HG03571 (cell line): ENCODE data around the gene ZNF213.

Experiments
- ATAC-seq: cut with Tn5 transposase; IDR thresholded peaks from one replicate; pipeline ENCODE4 v1.9.1; 2021; ENCODE audit not compliant: unreplicated experiment

ZNF213 gene

GRCh38 chr16:3145660-3146059 is 10.8 kb downstream of the ZNF213 start:
- ATAC-seq = no peak

DNA sequence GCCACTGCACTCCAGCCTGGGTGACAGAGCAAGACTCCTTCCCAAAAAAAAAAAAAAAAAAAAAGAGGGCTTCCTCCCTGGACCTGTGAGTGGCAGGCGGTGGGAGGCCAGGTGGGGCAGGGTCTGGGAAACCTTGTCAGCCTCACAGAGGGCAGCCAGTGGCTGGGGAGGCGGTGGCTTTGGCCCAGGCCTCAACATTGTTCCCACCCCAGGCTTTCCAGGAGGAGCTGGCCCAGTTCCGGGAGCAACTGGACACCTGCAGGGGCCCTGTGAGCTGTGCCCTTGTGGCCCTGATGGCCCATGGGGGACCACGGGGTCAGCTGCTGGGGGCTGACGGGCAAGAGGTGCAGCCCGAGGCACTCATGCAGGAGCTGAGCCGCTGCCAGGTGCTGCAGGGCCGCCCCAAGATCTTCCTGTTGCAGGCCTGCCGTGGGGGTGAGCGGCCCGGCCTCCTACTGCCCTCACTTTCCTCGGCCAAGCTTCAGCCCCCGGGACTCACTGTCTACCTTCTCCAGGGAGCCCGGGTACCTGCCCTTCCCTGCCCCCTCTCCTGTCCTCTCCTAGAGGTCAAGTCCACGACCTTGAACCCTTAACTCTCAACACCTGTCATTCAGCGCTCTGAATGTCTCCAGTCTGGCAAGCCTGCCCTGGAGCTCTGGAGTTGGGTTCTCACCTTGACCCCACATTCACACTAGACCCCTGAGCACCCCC is 12.4 kb downstream of the ZNF213 start:
- ATAC-seq = no peak

DNA sequence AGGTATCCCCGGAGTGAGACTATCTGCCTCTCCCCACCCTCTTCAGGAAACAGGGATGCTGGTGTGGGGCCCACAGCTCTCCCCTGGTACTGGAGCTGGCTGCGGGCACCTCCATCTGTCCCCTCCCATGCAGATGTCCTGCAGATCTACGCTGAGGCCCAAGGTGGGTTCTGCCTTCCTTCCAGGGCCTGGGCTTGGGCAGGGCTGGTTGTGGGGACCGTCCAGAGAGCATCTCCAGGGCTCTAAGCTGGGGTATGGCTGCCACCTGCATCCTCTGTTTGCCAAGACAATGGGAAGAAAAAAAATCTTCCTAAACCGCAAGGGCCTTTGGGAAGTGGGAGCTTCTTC is 12.9 kb downstream of the ZNF213 start:
- no peak for ATAC-seq

- no peak for ATAC-seq
Observed at GRCh38 chr16:3148256-3149192, 13.7 kb downstream of the ZNF213 start.

- no peak for ATAC-seq
Observed at GRCh38 chr16:3149193-3149530, 14.3 kb downstream of the ZNF213 start.

GRCh38 chr16:3149630-3150345 is 15.0 kb downstream of the ZNF213 start:
- no peak for ATAC-seq

DNA sequence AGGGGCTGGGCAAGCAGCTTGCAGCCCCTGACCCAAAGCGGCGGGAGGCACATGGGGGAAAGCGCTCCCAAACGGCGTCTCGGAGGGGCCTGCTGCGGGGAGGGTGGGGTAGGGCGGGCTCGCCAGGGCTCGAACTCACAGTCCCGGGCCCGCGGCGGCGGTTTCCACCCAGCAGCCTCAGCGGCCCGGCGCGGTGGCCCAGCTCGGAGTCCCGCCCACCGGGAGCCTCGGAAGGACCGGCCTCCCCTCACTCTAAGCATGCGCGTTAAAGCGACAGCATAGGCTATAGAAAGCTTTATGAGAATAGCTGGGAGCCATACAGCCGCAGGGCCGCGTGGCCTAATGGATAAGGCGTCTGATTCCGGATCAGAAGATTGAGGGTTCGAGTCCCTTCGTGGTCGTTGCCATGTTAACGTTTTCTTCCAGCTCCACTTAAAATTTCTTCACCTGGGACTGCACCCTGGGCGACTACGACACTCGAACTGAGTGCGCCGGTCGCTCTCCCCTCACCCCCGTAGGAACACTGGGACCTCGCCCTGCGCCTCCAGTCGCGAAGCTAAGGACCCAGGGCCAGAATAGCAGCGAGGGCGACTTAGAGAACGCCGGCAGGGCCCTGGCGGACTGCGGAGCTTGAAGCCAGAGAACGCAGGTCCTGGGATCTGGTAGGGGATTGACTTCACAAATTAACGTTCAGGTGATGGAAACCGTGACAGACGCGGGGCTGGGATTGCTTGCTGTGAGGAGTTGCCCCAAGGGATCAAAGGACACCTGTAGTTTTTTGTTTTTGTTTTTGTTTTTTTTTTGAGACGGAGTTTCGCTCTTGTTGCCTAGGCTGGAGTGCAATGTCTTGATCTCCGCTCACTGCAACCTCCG is 15.8 kb downstream of the ZNF213 start:
- peak; percentile 67 for ATAC-seq

DNA sequence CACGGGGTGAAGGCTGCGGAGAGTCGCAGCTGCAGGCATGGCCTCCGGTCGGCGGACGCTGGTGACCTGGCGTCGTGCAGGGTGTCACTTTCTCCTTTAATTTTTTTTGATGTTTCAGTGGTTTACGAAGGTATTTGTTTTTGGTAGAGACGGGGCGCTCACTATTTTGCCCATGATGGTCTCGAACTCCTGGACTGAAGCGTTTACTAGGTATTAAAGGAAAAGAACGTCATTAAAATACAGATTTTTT is 17.1 kb downstream of the ZNF213 start:
- ATAC-seq = no peak

DNA sequence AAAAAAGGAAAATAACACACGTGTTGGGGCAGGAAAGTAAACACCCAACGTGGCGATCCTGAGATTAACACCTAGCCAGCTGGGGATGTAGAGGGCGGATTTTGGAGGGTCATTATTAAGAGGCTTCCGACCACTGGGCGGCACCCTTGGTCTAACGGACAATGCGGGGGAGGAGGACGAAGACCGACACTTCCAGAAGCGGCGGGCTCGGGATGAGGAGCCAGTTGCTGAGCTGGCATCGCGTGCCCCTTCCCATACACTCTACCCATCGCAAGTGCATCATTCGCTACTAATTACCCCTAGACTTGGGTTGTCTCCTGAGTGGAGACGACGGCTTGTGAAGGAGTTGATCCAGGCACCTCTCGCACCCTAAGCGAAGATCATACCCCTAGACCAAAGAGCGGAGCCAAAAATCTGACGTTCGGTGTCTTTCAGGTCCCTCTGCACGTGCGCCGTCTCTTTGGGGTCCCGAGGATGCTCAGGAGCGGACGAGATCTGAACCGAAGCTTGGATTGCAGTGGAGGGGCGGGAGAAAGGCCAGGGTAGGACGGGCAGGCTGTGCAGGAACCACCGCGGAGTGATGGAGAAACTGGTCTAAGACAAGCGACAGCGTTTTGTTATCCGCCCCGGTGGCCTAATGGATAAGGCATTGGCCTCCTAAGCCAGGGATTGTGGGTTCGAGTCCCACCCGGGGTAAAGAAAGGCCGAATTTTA is 17.6 kb downstream of the ZNF213 start:
- ATAC-seq = no peak

GRCh38 chr16:3152991-3153368 is 18.2 kb downstream of the ZNF213 start:
- no peak for ATAC-seq

GRCh38 chr16:3155181-3155580 is 20.4 kb downstream of the ZNF213 start:
- ATAC-seq = no peak

DNA sequence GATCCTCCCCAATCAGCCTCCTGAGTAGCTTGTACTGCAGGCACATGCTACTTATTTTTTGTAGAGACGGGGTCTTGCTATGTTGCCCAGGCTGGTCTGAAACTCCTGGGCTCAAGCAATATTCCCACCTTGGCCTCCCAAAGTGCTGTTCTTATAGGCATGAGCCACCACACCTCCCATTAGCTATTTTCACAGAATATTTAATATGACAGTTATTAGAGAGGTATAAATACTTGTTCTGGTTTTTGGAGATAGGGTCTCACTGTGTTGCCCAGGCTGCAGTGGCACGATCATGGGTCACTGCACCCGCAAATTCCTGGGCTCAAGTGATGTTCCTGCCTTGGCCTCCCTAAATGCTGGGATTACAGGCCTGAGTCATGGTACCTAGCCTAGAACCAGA is 21.1 kb downstream of the ZNF213 start:
- ATAC-seq = no peak

GRCh38 chr16:3157229-3158025 is 22.6 kb downstream of the ZNF213 start:
- ATAC-seq = no peak

DNA sequence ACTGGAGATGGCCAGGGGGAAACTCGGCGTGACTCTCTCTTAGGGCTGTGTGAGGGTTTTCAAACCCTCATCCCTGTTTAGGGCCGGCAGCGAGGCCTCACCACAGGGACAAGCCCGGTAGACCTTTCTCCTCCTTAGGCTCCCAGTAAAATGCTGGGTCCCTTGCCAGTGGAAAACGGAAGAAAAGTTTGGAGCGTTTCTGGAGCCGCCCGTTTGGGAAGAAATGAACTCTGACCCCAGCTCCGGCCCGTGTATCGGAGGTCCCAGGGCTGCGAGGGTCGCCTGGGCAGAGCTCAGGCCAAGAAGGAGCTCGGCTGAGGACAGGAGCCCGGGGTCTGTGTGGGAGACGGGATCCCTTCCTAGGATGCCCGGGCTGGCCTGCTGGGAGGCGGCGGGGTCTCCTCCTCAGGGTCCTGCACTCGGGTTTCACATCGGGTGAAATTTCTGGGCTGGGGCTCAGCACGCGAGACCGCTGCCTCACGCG is 23.2 kb downstream of the ZNF213 start:
- ATAC-seq = no peak

DNA sequence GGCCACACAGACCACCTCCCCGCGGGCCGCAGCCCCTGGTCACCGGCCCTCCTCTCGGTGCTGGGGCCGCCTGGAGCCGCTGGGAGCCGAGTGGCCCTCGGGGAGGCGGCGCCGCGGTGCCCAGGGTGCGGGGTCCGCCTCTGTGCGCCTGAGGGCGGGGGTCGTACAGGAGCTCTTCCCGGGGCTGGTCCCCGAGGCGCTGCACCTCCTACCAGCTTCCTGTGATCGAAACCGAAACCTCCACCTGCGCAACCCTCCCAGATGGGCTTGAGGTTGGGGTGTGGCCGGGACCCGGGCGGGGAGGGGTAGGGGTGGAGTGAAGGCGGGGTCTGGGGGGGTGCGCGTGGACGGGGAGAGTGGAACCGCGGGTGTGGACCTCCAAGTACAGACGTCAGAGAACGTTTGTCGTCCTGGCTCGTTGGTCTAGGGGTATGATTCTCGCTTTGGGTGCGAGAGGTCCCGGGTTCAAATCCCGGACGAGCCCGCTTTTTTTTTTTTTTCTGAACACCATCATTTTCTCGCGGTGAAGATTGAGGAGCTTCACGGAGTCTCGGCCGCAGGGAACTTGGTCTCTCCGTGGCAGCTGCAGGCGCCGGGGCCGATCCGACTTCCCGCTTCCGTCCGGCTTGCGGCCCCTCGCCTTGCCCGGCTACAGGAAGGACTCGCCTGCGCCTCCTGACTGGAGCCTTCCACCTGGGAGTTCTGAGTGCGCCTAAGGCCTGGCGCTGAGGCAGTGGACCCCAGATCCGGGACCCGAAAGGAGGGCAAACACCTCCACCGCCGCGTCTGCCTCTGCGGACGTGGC is 23.9 kb downstream of the ZNF213 start:
- ATAC-seq = no peak

DNA sequence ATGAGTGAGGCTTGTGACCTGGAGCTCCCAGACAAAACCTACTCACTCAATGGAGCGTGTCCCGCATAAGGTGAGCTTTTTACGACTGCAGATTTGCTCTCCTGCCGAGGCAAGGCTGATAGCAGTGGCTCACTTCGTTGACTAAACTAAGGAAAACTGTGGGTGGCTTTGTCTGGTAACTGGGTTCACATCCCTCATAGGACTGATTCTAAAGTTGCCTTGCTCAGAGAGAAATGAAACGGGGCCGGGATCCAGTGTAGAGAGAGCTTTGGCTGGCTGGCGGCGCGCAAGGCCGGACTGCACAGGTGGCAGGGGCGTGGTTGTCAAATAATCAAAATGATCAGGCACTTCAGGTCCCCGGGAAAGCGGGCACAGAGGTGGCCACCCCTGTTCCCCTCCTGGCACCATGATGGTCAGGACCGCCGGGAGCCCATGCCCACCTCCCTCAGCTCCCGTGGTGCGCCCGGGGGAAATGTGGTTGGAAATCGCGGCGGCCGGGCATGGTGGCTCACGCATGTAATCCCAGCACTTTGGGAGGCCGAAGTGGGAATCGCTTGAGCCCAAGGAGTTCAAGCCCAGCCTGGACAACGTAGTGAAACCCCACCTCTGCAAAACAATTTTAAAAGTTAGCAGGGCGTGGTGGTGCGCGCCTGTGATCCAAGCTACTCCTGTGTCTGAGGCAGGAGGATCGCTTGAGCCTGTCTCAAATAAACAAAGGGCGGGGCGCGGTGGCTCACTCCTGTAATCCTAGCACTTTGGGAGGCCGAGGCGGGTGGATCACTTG is 26.6 kb downstream of the ZNF213 start:
- no peak for ATAC-seq

- ATAC-seq = no peak
Observed at GRCh38 chr16:3164121-3164991, 29.5 kb downstream of the ZNF213 start.
